ENCODE data around the gene KIAA0040. TPM values are rescaled to one million over a fixed set of nuclear protein-coding genes. Genes with fewer than 3 reads are reported as not detected.

Gene KIAA0040
- total RNA-seq, 1 experiment from 2014 or later = 24.9 TPM

- intact Hi-C loops (cut with micrococcal nuclease; ENCODE audit: unreplicated experiment) = no loop called here
- Histone ChIP-seq H3K27me3 (replicated peaks; ENCODE audit: control insufficient read depth, insufficient read depth, low read length) (no peaks in the 10 kb centered on the region), H3K36me3 (ENCODE audit: control insufficient read depth, insufficient read depth, low read length) (no peaks in the 10 kb centered on the region), H3K4me3 (ENCODE audit: low read depth, low read length) (no peak overlapping the region), H3K4me1 (0 out of 2 replicates have a peak, but pooled peaks cover 4% of the 10 kb centered on the region), H3K9me3 (peaks cover under 1% of the 10 kb centered on the region; the same call in 1 of the 2 replicates)
- no peak overlapping the region for H3K27ac Mint-ChIP-seq (ENCODE audit: unreplicated experiment)
- BruUV-seq (replicated peaks) = no TSS peak
- H3K4me3 Mint-ChIP-seq (ENCODE audit: unreplicated experiment) = no peak overlapping the region
- no peaks in the 10 kb centered on the region for H3K36me3 Mint-ChIP-seq (ENCODE audit: insufficient read depth, unreplicated experiment)
- no peak for DNase-seq
- no peaks in the 10 kb centered on the region for H3K27me3 Mint-ChIP-seq (ENCODE audit: insufficient read depth, unreplicated experiment)
- peaks cover 26% of the 10 kb centered on the region for H3K4me1 Mint-ChIP-seq (ENCODE audit: low read depth, unreplicated experiment)
- POLR2A ChIA-PET = no interaction called here
- CTCF ChIA-PET = no interaction called here
- peaks cover 2% of the 10 kb centered on the region for H3K9me3 Mint-ChIP-seq (ENCODE audit: unreplicated experiment)
- TF ChIP-seq CTCF (IDR thresholded peaks at IDR 0.05; ENCODE audit: insufficient read depth in 1 of 2, low read depth in 1 of 2, low read length in 1 of 2, severe bottlenecking in 1 of 2, unreplicated experiment in 1 of 2) = no peak
These were observed 26.3 kb upstream of the KIAA0040 start for GRCh38 chr1:175218786-175219434.

GRCh38 chr1:175217721-175218531 is 25.4 kb upstream of the KIAA0040 start:
- no peaks in the 10 kb centered on the region for H3K27me3 Mint-ChIP-seq (ENCODE audit: insufficient read depth, unreplicated experiment)
- no peak for DNase-seq
- ChIA-PET CTCF (no interaction called here), POLR2A (no interaction called here)
- intact Hi-C loops (cut with micrococcal nuclease; ENCODE audit: unreplicated experiment) = no loop called here
- Histone ChIP-seq H3K27me3 (replicated peaks; ENCODE audit: control insufficient read depth, insufficient read depth, low read length) (no peaks in the 10 kb centered on the region), H3K9me3 (peaks cover 5% of the 10 kb centered on the region; the same call in 1 of the 2 replicates), H3K4me3 (ENCODE audit: low read depth, low read length) (no peak overlapping the region), H3K4me1 (0 out of 2 replicates have a peak, but pooled peaks cover 4% of the 10 kb centered on the region), H3K36me3 (ENCODE audit: control insufficient read depth, insufficient read depth, low read length) (no peaks in the 10 kb centered on the region)
- peaks cover 26% of the 10 kb centered on the region for H3K4me1 Mint-ChIP-seq (ENCODE audit: low read depth, unreplicated experiment)
- no peak overlapping the region for H3K27ac Mint-ChIP-seq (ENCODE audit: unreplicated experiment)
- peaks cover 11% of the 10 kb centered on the region for H3K9me3 Mint-ChIP-seq (ENCODE audit: unreplicated experiment)
- H3K36me3 Mint-ChIP-seq (ENCODE audit: insufficient read depth, unreplicated experiment) = no peaks in the 10 kb centered on the region
- H3K4me3 Mint-ChIP-seq (ENCODE audit: unreplicated experiment) = no peak overlapping the region
- BruUV-seq (replicated peaks) = no TSS peak
- TF ChIP-seq CTCF (IDR thresholded peaks at IDR 0.05; ENCODE audit: insufficient read depth in 1 of 2, low read depth in 1 of 2, low read length in 1 of 2, severe bottlenecking in 1 of 2, unreplicated experiment in 1 of 2) = no peak

GRCh38 chr1:175216444-175216843 is 23.9 kb upstream of the KIAA0040 start:
- H3K36me3 ChIP-seq (ENCODE audit: control insufficient read depth, insufficient read depth, low read length) = no peaks in the 10 kb centered on the region
- ChIA-PET CTCF (no interaction called here), POLR2A (no interaction called here)
- peaks cover 26% of the 10 kb centered on the region for H3K4me1 Mint-ChIP-seq (ENCODE audit: low read depth, unreplicated experiment)
- H3K27me3 ChIP-seq (replicated peaks; ENCODE audit: control insufficient read depth, insufficient read depth, low read length) = no peaks in the 10 kb centered on the region
- BruUV-seq (replicated peaks) = no TSS peak
- H3K4me1 ChIP-seq = 0 out of 2 replicates have a peak, but pooled peaks cover 4% of the 10 kb centered on the region
- H3K27ac Mint-ChIP-seq (ENCODE audit: unreplicated experiment) = no peak overlapping the region
- no peak overlapping the region for H3K4me3 ChIP-seq (ENCODE audit: low read depth, low read length)
- no peak for DNase-seq
- no peaks in the 10 kb centered on the region for H3K27me3 Mint-ChIP-seq (ENCODE audit: insufficient read depth, unreplicated experiment)
- peaks cover 5% of the 10 kb centered on the region; the same call in 1 of the 2 replicates for H3K9me3 ChIP-seq
- intact Hi-C loops (cut with micrococcal nuclease; ENCODE audit: unreplicated experiment) = no loop called here
- H3K36me3 Mint-ChIP-seq (ENCODE audit: insufficient read depth, unreplicated experiment) = no peaks in the 10 kb centered on the region
- H3K4me3 Mint-ChIP-seq (ENCODE audit: unreplicated experiment) = no peak overlapping the region
- TF ChIP-seq CTCF (IDR thresholded peaks at IDR 0.05; ENCODE audit: insufficient read depth in 1 of 2, low read depth in 1 of 2, low read length in 1 of 2, severe bottlenecking in 1 of 2, unreplicated experiment in 1 of 2) = no peak
- peaks cover 11% of the 10 kb centered on the region for H3K9me3 Mint-ChIP-seq (ENCODE audit: unreplicated experiment)

Measured in Caco-2 (cell line).